Measurements from ENCODE around the gene CYB561A3. TPM values are rescaled to one million over a fixed set of nuclear protein-coding genes. Genes with fewer than 3 reads are reported as not detected.
A peak's percentile ranks its signal among the peaks of the same experiment; 100 is the strongest.

Gene CYB561A3
- total and polyA plus RNA-seq, 2 experiments from 2014 or later = 9.8 to 30.8 TPM

DNA sequence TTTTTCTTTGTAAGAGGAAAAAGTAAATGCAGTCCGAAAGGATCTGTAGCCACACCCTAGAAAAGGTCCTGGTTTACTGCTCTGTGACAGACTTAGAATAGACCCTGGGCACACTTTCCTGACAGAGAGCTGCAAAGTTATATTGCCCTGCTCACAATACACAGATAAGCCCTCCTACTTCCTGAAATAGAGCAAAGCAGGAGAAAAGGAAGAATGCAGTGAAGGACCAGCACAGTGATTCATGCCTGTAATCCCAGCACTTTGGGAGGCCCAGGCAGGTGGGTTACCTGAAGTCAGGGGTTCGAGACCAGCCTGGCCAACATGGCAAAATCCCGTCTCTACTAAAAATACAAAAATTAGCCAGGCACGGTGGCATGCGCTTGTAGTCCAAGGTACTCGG lies 2.2 kb downstream of the CYB561A3 start:
- H3K4me3 Mint-ChIP-seq = peak overlapping the region; percentile 17; the same call in 1 of the 3 replicates

More for the DNA sequence above, 2.2 kb downstream of the CYB561A3 start:
- H3F3A ChIP-seq (replicated peaks; ENCODE audit: low read depth) = peaks cover 10% of the 10 kb centered on the region; the same call in 1 of the 2 replicates
- no peak overlapping the region for H2AFZ ChIP-seq
- peaks cover 36% of the 10 kb centered on the region for H3K79me2 ChIP-seq (replicated peaks; ENCODE audit: insufficient read depth)
- H3K27ac ChIP-seq (ENCODE audit: low read depth) = no peak overlapping the region
- peaks cover 8% of the 10 kb centered on the region for H3K27me3 Mint-ChIP-seq (ENCODE audit: insufficient read depth, low read depth, poor library complexity)
- H3K36me3 Mint-ChIP-seq (ENCODE audit: low read depth) = peaks cover 18% of the 10 kb centered on the region
- H3K4me1 ChIP-seq (ENCODE audit: insufficient read depth) = peaks cover 11% of the 10 kb centered on the region
- TF ChIP-seq EZH2 (IDR thresholded peaks at IDR 0.05; ENCODE audit: low read depth, unreplicated experiment) (no peak), EZH2phosphoT487 (IDR thresholded peaks at IDR 0.05; ENCODE audit: unreplicated experiment) (no peak), CREB1 (CRISPR knock-in tag; IDR thresholded peaks at IDR 0.05; ENCODE audit: low read depth) (no peak), STAT1 (IDR thresholded peaks at IDR 0.05; ENCODE audit: unreplicated experiment) (no peak), NANOG (IDR thresholded peaks at IDR 0.05; ENCODE audit: borderline replicate concordance) (no peak), ZNF331 (CRISPR knock-in tag; IDR thresholded peaks at IDR 0.05; ENCODE audit: low read depth) (no peak), JUNB (IDR thresholded peaks at IDR 0.05; ENCODE audit: unreplicated experiment) (no peak), ZNF114 (CRISPR knock-in tag; IDR thresholded peaks at IDR 0.05) (no peak), POLR2AphosphoS5 (IDR thresholded peaks at IDR 0.05; ENCODE audit: low read depth) (no peak)
- TF ChIP-seq, protein P1, sequence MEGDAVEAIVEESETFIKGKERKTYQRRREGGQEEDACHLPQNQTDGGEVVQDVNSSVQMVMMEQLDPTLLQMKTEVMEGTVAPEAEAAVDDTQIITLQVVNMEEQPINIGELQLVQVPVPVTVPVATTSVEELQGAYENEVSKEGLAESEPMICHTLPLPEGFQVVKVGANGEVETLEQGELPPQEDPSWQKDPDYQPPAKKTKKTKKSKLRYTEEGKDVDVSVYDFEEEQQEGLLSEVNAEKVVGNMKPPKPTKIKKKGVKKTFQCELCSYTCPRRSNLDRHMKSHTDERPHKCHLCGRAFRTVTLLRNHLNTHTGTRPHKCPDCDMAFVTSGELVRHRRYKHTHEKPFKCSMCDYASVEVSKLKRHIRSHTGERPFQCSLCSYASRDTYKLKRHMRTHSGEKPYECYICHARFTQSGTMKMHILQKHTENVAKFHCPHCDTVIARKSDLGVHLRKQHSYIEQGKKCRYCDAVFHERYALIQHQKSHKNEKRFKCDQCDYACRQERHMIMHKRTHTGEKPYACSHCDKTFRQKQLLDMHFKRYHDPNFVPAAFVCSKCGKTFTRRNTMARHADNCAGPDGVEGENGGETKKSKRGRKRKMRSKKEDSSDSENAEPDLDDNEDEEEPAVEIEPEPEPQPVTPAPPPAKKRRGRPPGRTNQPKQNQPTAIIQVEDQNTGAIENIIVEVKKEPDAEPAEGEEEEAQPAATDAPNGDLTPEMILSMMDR (conservative IDR thresholded peaks at IDR 0.05; ENCODE audit: low read depth in 2 of 2) = no peak
- TF ChIP-seq, protein P2, sequence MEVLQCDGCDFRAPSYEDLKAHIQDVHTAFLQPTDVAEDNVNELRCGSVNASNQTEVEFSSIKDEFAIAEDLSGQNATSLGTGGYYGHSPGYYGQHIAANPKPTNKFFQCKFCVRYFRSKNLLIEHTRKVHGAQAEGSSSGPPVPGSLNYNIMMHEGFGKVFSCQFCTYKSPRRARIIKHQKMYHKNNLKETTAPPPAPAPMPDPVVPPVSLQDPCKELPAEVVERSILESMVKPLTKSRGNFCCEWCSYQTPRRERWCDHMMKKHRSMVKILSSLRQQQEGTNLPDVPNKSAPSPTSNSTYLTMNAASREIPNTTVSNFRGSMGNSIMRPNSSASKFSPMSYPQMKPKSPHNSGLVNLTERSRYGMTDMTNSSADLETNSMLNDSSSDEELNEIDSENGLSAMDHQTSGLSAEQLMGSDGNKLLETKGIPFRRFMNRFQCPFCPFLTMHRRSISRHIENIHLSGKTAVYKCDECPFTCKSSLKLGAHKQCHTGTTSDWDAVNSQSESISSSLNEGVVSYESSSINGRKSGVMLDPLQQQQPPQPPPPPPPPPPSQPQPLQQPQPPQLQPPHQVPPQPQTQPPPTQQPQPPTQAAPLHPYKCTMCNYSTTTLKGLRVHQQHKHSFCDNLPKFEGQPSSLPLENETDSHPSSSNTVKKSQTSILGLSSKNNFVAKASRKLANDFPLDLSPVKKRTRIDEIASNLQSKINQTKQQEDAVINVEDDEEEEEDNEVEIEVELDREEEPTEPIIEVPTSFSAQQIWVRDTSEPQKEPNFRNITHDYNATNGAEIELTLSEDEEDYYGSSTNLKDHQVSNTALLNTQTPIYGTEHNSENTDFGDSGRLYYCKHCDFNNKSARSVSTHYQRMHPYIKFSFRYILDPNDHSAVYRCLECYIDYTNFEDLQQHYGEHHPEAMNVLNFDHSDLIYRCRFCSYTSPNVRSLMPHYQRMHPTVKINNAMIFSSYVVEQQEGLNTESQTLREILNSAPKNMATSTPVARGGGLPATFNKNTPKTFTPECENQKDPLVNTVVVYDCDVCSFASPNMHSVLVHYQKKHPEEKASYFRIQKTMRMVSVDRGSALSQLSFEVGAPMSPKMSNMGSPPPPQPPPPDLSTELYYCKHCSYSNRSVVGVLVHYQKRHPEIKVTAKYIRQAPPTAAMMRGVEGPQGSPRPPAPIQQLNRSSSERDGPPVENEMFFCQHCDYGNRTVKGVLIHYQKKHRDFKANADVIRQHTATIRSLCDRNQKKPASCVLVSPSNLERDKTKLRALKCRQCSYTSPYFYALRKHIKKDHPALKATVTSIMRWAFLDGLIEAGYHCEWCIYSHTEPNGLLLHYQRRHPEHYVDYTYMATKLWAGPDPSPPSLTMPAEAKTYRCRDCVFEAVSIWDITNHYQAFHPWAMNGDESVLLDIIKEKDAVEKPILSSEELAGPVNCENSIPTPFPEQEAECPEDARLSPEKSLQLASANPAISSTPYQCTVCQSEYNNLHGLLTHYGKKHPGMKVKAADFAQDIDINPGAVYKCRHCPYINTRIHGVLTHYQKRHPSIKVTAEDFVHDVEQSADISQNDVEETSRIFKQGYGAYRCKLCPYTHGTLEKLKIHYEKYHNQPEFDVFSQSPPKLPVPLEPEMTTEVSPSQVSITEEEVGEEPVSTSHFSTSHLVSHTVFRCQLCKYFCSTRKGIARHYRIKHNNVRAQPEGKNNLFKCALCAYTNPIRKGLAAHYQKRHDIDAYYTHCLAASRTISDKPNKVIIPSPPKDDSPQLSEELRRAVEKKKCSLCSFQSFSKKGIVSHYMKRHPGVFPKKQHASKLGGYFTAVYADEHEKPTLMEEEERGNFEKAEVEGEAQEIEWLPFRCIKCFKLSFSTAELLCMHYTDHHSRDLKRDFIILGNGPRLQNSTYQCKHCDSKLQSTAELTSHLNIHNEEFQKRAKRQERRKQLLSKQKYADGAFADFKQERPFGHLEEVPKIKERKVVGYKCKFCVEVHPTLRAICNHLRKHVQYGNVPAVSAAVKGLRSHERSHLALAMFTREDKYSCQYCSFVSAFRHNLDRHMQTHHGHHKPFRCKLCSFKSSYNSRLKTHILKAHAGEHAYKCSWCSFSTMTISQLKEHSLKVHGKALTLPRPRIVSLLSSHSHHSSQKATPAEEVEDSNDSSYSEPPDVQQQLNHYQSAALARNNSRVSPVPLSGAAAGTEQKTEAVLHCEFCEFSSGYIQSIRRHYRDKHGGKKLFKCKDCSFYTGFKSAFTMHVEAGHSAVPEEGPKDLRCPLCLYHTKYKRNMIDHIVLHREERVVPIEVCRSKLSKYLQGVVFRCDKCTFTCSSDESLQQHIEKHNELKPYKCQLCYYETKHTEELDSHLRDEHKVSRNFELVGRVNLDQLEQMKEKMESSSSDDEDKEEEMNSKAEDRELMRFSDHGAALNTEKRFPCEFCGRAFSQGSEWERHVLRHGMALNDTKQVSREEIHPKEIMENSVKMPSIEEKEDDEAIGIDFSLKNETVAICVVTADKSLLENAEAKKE (CRISPR knock-in tag; IDR thresholded peaks at IDR 0.05) = no peak
- TF ChIP-seq, protein P3, sequence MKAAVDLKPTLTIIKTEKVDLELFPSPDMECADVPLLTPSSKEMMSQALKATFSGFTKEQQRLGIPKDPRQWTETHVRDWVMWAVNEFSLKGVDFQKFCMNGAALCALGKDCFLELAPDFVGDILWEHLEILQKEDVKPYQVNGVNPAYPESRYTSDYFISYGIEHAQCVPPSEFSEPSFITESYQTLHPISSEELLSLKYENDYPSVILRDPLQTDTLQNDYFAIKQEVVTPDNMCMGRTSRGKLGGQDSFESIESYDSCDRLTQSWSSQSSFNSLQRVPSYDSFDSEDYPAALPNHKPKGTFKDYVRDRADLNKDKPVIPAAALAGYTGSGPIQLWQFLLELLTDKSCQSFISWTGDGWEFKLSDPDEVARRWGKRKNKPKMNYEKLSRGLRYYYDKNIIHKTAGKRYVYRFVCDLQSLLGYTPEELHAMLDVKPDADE (IDR thresholded peaks at IDR 0.05) = no peak
- TF ChIP-seq, protein P4, sequence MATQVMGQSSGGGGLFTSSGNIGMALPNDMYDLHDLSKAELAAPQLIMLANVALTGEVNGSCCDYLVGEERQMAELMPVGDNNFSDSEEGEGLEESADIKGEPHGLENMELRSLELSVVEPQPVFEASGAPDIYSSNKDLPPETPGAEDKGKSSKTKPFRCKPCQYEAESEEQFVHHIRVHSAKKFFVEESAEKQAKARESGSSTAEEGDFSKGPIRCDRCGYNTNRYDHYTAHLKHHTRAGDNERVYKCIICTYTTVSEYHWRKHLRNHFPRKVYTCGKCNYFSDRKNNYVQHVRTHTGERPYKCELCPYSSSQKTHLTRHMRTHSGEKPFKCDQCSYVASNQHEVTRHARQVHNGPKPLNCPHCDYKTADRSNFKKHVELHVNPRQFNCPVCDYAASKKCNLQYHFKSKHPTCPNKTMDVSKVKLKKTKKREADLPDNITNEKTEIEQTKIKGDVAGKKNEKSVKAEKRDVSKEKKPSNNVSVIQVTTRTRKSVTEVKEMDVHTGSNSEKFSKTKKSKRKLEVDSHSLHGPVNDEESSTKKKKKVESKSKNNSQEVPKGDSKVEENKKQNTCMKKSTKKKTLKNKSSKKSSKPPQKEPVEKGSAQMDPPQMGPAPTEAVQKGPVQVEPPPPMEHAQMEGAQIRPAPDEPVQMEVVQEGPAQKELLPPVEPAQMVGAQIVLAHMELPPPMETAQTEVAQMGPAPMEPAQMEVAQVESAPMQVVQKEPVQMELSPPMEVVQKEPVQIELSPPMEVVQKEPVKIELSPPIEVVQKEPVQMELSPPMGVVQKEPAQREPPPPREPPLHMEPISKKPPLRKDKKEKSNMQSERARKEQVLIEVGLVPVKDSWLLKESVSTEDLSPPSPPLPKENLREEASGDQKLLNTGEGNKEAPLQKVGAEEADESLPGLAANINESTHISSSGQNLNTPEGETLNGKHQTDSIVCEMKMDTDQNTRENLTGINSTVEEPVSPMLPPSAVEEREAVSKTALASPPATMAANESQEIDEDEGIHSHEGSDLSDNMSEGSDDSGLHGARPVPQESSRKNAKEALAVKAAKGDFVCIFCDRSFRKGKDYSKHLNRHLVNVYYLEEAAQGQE (IDR thresholded peaks at IDR 0.05; ENCODE audit: unreplicated experiment) = no peak
- H3K4me3 ChIP-seq = no peak overlapping the region
- H3K9me3 Mint-ChIP-seq = no peaks in the 10 kb centered on the region
- ATAC-seq (no peak), DNase-seq (ENCODE audit: low spot score) (no peak)
- no peaks in the 10 kb centered on the region for H3K27me3 ChIP-seq (ENCODE audit: insufficient read depth)
- peaks cover 17% of the 10 kb centered on the region for H3K4me1 Mint-ChIP-seq
- H3K27ac Mint-ChIP-seq = no peak overlapping the region
- H3K36me3 ChIP-seq (ENCODE audit: insufficient read depth) = no peaks in the 10 kb centered on the region
- H3K9me2 ChIP-seq (ENCODE audit: insufficient read depth) = no peaks in the 10 kb centered on the region
- H3K4me2 ChIP-seq = no peak overlapping the region
- H4K20me1 ChIP-seq (replicated peaks; ENCODE audit: insufficient read depth) = peaks cover 8% of the 10 kb centered on the region; the same call in 1 of the 2 replicates

Data from GM23338 (cell line).